HepG2 (cell line): Measurements from ENCODE around the gene PRR20G. TPM values are rescaled to one million over a fixed set of nuclear protein-coding genes. Genes with fewer than 3 reads are reported as not detected.

Experiments
- ATAC-seq: fragments of 200-7000 bp; cut with Tn5 transposase; 3 replicates; pipeline ENCODE4 v1.9.1; 2020; ENCODE audit warnings: mild to moderate bottlenecking, moderate library complexity
- BruUV-seq: library from RNA; stranded (reverse); fragments of 400-500 nt; replicated peaks from 2 replicates; lab custom pipeline; 2021; lab: Mats Ljungman, UMichigan
- CTCF ChIA-PET: fragments of 300-600 bp; formaldehyde crosslinking; extraction: SDS; loops from one replicate; lab custom pipeline; 2021; ENCODE audit warnings: low total read pairs, inconsistent platforms, low intra/inter-chr PET ratio; lab: Yijun Ruan, JAX
- POLR2A ChIA-PET: fragments of 350-600 bp; sonication (Branson Sonifier 250); formaldehyde crosslinking; loops from one replicate; lab custom pipeline; 2020; ENCODE audit warnings: antibody characterized with exemption, inconsistent platforms; lab: Yijun Ruan, JAX
- DNase-seq: peaks from one replicate; pipeline ENCODE4 v3.0.0-alpha.2; 2015; ENCODE audit warnings: low spot score
- FAIRE-seq: peaks from 3 replicates; lab custom pipeline; 2011; peaks lifted over from hg19 to GRCh38; lab: Jason Lieb, UNC
- H2AFZ ChIP-seq: one replicate; pipeline ENCODE4 v1.6.1; 2011; ENCODE audit warnings: low read length, inconsistent platforms
- H3K27ac ChIP-seq: fragments of 300-600 bp; 3 replicates; pipeline ENCODE4 v1.8.0; 2011; ENCODE audit warnings: mixed run types, mild to moderate bottlenecking, mixed read lengths, low read length, inconsistent platforms; ENCODE audit not compliant: insufficient read depth; ENCODE audit errors: extremely low read length
- H3K27me3 ChIP-seq, 2 experiments: fragments of 200-600 bp in 1 of 2; 2 replicates in 1 of 2; 3 replicates in 1 of 2; pipeline versions ENCODE4 v1.6.0 to v1.8.0; 2011; ENCODE audit warnings: low read length in 2 of 2, mild to moderate bottlenecking in 2 of 2, moderate library complexity in 2 of 2, inconsistent platforms in 1 of 2; ENCODE audit not compliant: insufficient read depth in 2 of 2, control insufficient read depth in 1 of 2
- H3K36me3 ChIP-seq, 2 experiments: fragments of 200-600 bp in 1 of 2; replicated peaks in 1 of 2; 2 replicates in 1 of 2; 3 replicates in 1 of 2; pipeline versions ENCODE4 v1.5.1 to v1.8.0; 2011; ENCODE audit warnings: low read length in 2 of 2, inconsistent platforms in 1 of 2; ENCODE audit not compliant: insufficient read depth in 2 of 2, control insufficient read depth in 1 of 2
- H3K4me1 ChIP-seq: 2 replicates; pipeline ENCODE4 v1.5.1; 2012; ENCODE audit warnings: low read length, inconsistent platforms; ENCODE audit not compliant: insufficient read depth
- H3K4me2 ChIP-seq: 2 replicates; pipeline ENCODE4 v1.6.0; 2011; ENCODE audit warnings: low read depth, low read length, inconsistent platforms
- H3K4me3 ChIP-seq, 3 experiments: fragments of 200-600 bp in 1 of 3; sonication (generic), shearing (Covaris generic) in 1 of 3; replicated peaks in 1 of 3; 2 replicates each; pipeline ENCODE4 v1.5.1; 2011 to 2016; ENCODE audit warnings: low read length in 3 of 3, inconsistent platforms in 2 of 3, low read depth in 2 of 3, mild to moderate bottlenecking in 2 of 3, control low read depth in 1 of 3, mixed read lengths in 1 of 3; ENCODE audit not compliant: insufficient read depth in 1 of 3
- H3K79me2 ChIP-seq: one replicate; pipeline ENCODE4 v1.6.1; 2011; ENCODE audit warnings: low read length, inconsistent platforms; ENCODE audit not compliant: insufficient read depth
- H3K9ac ChIP-seq: 2 replicates; pipeline ENCODE4 v1.6.0; 2011; ENCODE audit warnings: mild to moderate bottlenecking, low read depth, low read length, inconsistent platforms; ENCODE audit not compliant: insufficient read depth
- H3K9me3 ChIP-seq: 2 replicates; pipeline ENCODE4 v1.5.1; 2012; ENCODE audit warnings: mild to moderate bottlenecking, low read length
- H4K20me1 ChIP-seq: 2 replicates; pipeline ENCODE4 v1.6.0; 2011; ENCODE audit warnings: inconsistent platforms, mild to moderate bottlenecking, low read length, moderate library complexity; ENCODE audit not compliant: insufficient read depth
- ADNP ChIP-seq: sonication (generic); formaldehyde crosslinking; IDR thresholded peaks from 2 replicates; pipeline ENCODE4 v1.4.0; 2020; ENCODE audit warnings: missing genetic modification reagents
- CBX1 ChIP-seq: IDR thresholded peaks from one replicate; pipeline ENCODE4 v1.6.1; 2016; ENCODE audit warnings: antibody characterized with exemption, low read depth
- CBX2 ChIP-seq, 2 experiments: fragments of 200-600 bp in 1 of 2; sonication (generic); formaldehyde crosslinking in 1 of 2; IDR thresholded peaks; 2 replicates each; pipeline versions ENCODE4 v1.7.0 to v1.8.1; 2018 to 2022; ENCODE audit warnings: low read depth in 2 of 2, low read length in 1 of 2, mild to moderate bottlenecking in 1 of 2, missing genetic modification reagents in 1 of 2
- CBX5 ChIP-seq: sonication (generic); formaldehyde crosslinking; IDR thresholded peaks from 2 replicates; pipeline ENCODE4 v1.4.0; 2020; ENCODE audit warnings: missing genetic modification reagents, borderline replicate concordance
- CEBPB ChIP-seq: IDR thresholded peaks from 2 replicates; pipeline ENCODE4 v1.6.1; 2011; ENCODE audit warnings: low read depth, low read length, improper control_type of control experiment, borderline replicate concordance
- CENPBD1 ChIP-seq: sonication (generic); formaldehyde crosslinking; IDR thresholded peaks from 2 replicates; pipeline ENCODE4 v1.8.0; 2022; ENCODE audit warnings: missing genetic modification reagents, low read depth, mild to moderate bottlenecking, borderline replicate concordance
- EED ChIP-seq: sonication (generic); formaldehyde crosslinking; IDR thresholded peaks from 2 replicates; pipeline ENCODE4 v1.5.0; 2020; ENCODE audit warnings: mild to moderate bottlenecking, missing genetic modification reagents
- FOXA1 ChIP-seq, 2 experiments: fragments of 450-650 bp in 1 of 2; sonication (generic) in 1 of 2; formaldehyde crosslinking in 1 of 2; IDR thresholded peaks; 2 replicates each; pipeline versions ENCODE4 v1.4.0 to v1.6.1; 2016 to 2020; ENCODE audit warnings: missing genetic modification reagents in 1 of 2
- JDP2 ChIP-seq: sonication (generic); formaldehyde crosslinking; IDR thresholded peaks from 2 replicates; pipeline ENCODE4 v1.8.1; 2022; ENCODE audit warnings: missing genetic modification reagents, borderline replicate concordance
- PLSCR1 ChIP-seq: sonication (generic); formaldehyde crosslinking; IDR thresholded peaks from 2 replicates; pipeline ENCODE4 v1.5.0; 2020; ENCODE audit warnings: missing genetic modification reagents, mild to moderate bottlenecking, borderline replicate concordance
- ZNF790 ChIP-seq: sonication (generic); formaldehyde crosslinking; IDR thresholded peaks from 2 replicates; pipeline ENCODE4 v1.8.0; 2022; ENCODE audit warnings: missing genetic modification reagents, mild to moderate bottlenecking, borderline replicate concordance
- WGBS: methylation state at CpG from one replicate; pipeline ENCODE4 v1.1.6; 2017; ENCODE audit warnings: low lambda C conversion rate; 5-methylcytosine and 5-hydroxymethylcytosine counted together
- in situ Hi-C: cut with HindIII; loops from 2 replicates; pipeline ENCODE4 v1.10.0; 2017; ENCODE audit warnings: low pct_unique_long_range_greater_than_20kb; ENCODE audit not compliant: extremely low pct_ligation_motif_present
- intact Hi-C: fragments of 100-400 bp; cut with micrococcal nuclease; formaldehyde crosslinking; loops from one replicate; pipeline ENCODE4 v1.10.0; 2022; ENCODE audit not compliant: unreplicated experiment
- polyA plus RNA-seq, 8 experiments: library from polyadenylated mRNA; depleted of rRNA in 3 of 8; stranded (reverse) in 7 of 8; unstranded in 1 of 8; fragments of >200 nt; fragmentation: Illumina TruSeq in 4 of 8; extraction: Trizol in 4 of 8; gene quantifications; 2 replicates each; pipeline versions ENCODE4 v1.2.1 to v1.2.3, GENCODE V29; 2011 to 2016; ENCODE audit warnings: low read depth in 4 of 8, missing spikeins in 1 of 8, mixed read lengths in 1 of 8; ENCODE audit not compliant: insufficient read depth in 1 of 8
- total RNA-seq, 5 experiments: library from RNA; depleted of rRNA; stranded (reverse); fragments of >200 nt; fragmentation: Illumina TruSeq; extraction: Trizol; gene quantifications; 2 replicates each; pipeline ENCODE4 v1.2.3, GENCODE V29; 2016; ENCODE audit warnings: low read depth in 1 of 5
- TF ChIP-seq, protein P1 (sequence below), 2 experiments: sonication (generic) in 1 of 2; formaldehyde crosslinking in 1 of 2; IDR thresholded peaks; 2 replicates each; pipeline versions ENCODE4 v1.5.1 to v1.6.1; 2011 to 2020; ENCODE audit warnings: borderline replicate concordance in 1 of 2, low read depth in 1 of 2, low read length in 1 of 2, mild to moderate bottlenecking in 1 of 2, missing genetic modification reagents in 1 of 2, moderate library complexity in 1 of 2

PRR20G gene
- total and polyA plus RNA-seq, 2 of the 13 experiments (the other 11 are each of a cell fraction or from before 2014, with no cell fraction given), result not detected

- TF ChIP-seq CEBPB, result peak; percentile 55
- no peak for TF ChIP-seq CBX5 (CRISPR knock-in tag)
Measured at GRCh38 chr3:127324913-127325628, 37.2 kb upstream of the PRR20G start (continued).

DNA sequence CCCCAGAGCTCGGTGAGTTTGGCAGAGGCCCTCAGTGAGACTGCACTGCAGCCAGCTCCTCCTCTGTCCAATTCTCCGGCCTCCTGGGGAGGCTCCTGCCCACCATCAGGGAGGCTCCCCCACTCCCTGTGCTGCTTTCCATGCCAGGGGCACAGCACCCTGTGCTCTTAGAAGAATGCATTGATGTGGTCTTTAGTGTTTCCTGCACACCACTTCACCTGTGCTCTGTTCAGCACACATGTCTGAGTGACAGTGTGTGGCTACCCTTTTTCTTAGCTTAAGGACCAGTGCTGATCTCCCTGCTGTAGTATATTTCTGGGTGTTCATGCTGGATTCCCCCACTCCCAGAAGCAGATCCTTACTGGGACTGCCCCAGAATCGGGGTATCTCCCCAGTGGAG lies 36.2 kb upstream of the PRR20G start:
- POLR2A ChIA-PET, result no interaction called here
- WGBS, result 0% methylated on average over 2 of the region's 3 CpGs
- Histone ChIP-seq H3K27me3 (peaks cover 0 to 5% of the 10 kb centered on the region in 2 experiments; a peak in 1 of 5 replicates), H3K9me3 (no peaks in the 10 kb centered on the region), H3K4me1 (no peaks in the 10 kb centered on the region), H3K79me2 (no peaks in the 10 kb centered on the region), H3K9ac (no peak overlapping the region), H2AFZ (no peak overlapping the region), H3K27ac (no peak overlapping the region), H3K4me2 (no peak overlapping the region), H3K36me3 (no peaks in the 10 kb centered on the region), H4K20me1 (no peaks in the 10 kb centered on the region), H3K4me3 (no peak overlapping the region)
- DNase-seq (no peak), ATAC-seq (no peak), FAIRE-seq (no peak)
- no peak for TF ChIP-seq ADNP
- TF ChIP-seq CBX1, result no peak
- no peak for TF ChIP-seq CBX2 (IDR thresholded peaks at IDR 0.05; ENCODE audit: low read depth, low read length)
- no peak for TF ChIP-seq CBX2 (CRISPR knock-in tag; IDR thresholded peaks at IDR 0.05; ENCODE audit: low read depth)
- no peak for TF ChIP-seq JDP2 (CRISPR knock-in tag)
- no peak for TF ChIP-seq ZNF790 (CRISPR knock-in tag)
- TF ChIP-seq EED (CRISPR knock-in tag), result no peak
- TF ChIP-seq CENPBD1 (CRISPR knock-in tag), result no peak
- no peak for TF ChIP-seq FOXA1 (IDR thresholded peaks at IDR 0.05)
- no peak for TF ChIP-seq FOXA1 (CRISPR knock-in tag; IDR thresholded peaks at IDR 0.05)
- TF ChIP-seq, protein P1, sequence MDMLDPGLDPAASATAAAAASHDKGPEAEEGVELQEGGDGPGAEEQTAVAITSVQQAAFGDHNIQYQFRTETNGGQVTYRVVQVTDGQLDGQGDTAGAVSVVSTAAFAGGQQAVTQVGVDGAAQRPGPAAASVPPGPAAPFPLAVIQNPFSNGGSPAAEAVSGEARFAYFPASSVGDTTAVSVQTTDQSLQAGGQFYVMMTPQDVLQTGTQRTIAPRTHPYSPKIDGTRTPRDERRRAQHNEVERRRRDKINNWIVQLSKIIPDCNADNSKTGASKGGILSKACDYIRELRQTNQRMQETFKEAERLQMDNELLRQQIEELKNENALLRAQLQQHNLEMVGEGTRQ (IDR thresholded peaks at IDR 0.05; ENCODE audit: low read depth, low read length), result no peak
- TF ChIP-seq, protein P1 (CRISPR knock-in tag; IDR thresholded peaks at IDR 0.05; ENCODE audit: borderline replicate concordance), result no peak
- TF ChIP-seq PLSCR1, result no peak
- in situ Hi-C loops, result no loop called here
- intact Hi-C loops, result no loop called here
- CTCF ChIA-PET, result no interaction called here
- BruUV-seq, result no TSS peak
